ENCODE results near the gene MEF2D.

The MEF2D gene

DNA sequence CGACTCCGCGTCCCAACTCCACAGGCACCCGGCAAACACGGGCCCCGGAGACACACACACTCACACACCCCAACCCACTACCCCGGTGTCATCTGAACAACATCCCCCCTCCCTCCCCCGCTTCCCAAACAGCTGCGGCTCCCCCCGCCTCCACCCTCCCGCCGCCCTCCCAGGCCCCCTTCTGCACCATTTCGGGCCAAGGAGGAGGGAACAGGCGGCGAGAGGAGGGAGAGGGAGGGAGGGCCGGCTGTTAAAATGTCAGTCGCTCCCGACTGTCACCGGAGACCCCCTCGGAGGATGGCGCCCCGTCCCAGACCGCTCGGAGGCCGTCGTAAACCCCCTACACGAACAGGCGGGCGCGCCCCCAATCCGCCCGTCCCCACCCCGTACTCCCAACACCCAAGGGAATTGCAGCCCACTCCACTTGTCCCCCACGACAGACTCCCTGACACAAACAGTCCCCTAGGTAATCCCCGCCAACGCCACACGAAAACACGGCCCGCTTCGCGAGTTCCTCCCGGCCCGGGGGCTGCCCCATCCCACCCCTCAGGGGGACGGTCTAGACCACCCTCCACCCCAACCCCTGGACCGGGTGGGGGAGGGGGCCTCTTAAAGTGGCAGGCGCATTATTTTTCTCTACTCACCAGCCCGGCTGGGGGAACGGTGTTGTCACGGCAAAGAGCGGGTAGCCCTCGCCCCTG is 583 bp downstream of the MEF2D start:
- peak; percentile 37 for DNase-seq

DNA sequence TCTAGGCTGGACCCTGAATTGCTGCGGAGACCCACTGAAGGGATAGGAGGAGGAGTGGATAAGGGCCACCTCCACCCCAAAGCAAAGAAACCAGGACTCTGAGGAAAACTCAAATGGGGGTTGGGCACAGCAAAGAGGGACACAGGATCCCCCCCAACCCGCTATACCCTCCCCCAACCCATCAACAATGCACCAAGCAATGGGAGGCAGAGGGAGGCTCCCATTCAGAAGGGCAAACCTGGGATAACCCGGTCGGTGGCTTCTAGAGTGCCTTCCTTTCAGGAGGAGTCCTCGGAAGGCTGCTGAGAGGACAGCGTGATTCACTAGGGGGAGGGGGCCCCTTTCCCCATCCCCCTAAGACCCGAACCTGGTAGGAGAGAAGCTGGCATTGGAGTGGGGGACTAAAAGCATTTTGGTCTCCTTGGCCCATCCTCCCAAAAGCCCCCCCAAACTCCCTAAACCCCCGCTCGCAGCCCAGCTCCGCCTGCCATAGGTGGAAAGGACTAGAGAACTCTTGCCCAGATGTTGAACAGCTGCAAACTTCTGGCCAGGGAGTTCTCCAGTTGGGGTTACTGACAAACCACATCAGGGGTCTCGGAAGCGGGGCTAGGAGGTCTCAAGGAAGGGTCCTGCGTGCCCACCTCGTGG is 1.3 kb downstream of the MEF2D start:
- DNase-seq: no peak

DNA sequence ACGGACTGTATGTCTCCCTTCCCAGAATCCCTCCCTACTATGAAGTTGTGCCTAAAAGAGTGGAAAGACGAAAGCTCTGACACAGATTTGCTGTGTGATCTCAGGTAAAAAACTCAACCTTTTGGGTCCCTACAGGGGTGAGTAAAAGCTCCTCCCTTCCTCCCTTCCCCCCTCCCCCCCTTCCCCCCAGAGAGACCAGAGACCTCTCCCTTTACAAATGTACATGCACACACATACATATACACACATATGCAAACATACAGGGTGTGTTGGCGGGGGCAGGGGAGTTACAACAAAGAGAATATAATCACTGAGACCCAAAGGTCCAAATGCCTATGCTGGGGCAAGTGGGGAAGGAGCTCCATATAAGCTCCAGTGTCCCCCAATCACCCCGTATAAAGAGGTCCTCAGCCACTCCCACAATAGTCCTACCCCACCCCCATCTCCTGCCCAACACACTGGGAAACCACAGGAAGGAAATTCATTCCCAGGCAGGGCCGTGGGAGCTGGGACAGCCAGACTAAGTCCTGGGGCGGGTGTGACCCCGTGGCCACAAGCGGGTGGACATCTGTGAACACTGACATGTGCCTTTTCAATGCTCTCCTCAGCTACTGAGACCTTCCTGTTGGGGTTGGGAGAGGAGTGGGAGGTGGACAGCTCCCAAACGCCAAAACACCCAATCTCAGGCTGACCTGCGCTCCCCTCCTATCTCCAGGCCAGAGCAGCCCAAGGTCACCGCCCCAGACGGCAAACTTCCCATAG is 2.0 kb downstream of the MEF2D start:
- DNase-seq: no peak

DNA sequence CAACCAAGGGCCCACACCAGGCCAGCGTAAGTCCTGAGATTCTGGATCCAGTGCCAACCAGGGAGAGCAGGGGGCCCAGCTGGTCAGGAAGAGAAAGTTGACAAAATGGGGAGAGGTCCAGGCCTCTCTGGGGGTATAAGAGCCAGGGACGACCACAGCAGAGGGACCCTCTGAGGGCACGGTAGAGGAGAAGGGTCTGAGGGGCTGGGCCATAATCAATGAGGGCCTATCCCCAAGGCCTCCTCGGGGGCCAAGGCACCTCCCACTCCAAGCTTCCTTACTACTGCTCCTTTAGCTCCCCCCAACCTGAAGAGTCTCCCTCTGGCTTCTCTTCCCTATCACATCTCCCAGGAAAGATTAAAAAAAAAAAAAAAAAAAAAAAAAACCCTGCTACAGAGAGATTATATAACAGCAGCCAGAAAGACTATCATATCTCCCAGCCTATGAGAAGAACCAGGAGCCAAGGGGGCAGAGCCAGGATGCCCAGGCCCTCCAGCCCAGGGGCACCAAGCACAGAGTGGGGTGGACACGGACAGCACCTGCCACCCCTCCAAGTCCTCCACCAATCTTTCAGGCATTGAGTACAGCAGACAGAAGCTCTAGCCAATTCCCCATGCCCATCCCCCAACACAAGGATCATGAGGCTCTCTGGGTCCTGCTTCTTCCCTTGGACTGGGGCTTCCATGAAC is 2.7 kb downstream of the MEF2D start:
- DNase-seq: no peak

DNA sequence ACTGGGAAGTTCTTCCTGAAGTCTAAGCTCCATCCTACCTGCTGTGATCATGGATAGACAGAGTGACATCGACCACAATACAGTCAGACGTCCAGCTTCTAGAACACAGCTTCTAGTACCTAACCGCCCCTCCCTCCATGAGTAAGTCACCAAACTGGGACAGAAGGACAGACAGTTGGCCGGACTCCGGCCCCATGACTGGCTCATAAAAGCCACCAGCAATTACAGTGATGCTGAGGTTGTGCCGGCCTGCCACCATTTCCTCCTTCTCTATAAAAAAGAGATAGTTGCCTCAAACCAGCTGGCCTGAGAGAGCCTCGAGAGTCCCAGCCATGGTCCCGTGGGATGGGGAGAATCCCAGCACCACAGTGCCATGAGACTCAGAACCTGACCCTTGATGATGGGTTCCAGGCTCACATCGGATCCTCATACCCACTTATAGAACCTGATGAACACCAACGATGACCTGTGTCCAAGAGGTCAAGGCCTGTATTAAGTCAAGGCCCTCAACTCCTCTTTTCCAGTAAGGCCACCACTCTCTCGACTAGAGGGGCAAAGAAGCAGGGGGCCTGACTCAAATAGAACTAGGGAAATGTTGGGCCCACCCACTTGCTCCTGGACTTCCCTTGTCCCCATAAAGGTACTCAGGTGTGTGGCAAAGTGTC is 3.4 kb downstream of the MEF2D start:
- DNase-seq: no peak

DNA sequence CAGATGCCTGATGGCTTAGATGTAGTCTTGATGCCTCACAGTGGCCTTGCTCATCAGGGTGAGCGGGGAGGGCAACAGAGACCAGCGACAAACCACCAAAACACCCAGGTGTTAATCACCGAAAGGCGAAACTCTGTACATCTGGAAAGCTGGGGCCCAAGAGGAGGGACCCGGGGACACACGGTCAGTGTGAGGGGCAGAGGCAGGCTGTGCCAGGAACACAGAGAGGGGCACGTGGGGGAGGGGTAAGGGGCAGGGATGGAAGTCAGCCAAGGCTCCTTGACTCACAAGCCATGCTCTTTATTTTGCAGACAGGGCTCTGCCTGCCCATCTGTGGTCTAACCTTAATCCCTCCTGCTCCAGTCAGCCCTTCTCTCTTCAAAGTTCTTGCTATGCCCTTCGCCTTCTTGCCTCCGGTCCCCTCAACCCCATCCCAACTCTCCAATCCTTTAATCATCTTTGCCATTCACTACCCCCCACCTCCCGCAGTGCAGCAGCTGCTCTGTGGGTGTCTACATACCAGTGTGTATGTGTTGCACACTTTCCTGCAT is 4.3 kb downstream of the MEF2D start:
- no peak for DNase-seq

DNA sequence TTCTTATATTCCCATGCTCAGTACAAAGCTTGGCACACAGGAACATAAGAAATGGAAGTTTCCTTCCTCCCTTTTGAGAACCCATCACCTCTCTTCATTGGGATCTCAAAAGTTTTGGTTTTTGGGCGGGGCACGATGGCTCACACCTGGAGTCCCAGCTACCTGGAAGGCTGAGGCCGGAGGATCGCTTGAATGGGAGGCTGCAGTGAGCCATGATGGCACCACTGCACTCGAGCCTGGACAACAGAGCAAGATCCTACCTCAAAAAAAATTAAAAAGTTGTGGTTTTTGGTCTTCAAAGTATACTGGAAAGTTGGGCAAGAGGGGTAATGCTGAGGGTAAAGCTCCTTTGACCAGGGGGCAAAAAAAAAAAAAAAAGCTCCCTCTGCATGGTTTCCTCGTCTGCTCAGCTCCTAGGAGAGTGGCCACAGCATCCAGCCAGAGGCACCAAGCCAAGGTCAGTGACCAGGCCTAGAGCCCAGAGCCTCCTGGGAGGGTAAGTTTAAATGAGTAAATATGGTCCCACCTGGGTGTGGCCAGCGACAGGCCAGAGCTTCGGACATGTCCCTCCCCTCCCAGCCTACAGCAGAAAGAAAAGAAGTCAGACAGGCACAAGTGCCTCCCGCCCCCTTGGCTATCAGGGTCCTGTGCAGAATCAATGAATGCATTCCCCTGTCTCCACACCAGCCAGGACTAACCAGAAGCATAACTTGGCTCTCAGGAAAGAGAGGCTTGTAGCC is 5.0 kb downstream of the MEF2D start:
- no peak for DNase-seq

DNA sequence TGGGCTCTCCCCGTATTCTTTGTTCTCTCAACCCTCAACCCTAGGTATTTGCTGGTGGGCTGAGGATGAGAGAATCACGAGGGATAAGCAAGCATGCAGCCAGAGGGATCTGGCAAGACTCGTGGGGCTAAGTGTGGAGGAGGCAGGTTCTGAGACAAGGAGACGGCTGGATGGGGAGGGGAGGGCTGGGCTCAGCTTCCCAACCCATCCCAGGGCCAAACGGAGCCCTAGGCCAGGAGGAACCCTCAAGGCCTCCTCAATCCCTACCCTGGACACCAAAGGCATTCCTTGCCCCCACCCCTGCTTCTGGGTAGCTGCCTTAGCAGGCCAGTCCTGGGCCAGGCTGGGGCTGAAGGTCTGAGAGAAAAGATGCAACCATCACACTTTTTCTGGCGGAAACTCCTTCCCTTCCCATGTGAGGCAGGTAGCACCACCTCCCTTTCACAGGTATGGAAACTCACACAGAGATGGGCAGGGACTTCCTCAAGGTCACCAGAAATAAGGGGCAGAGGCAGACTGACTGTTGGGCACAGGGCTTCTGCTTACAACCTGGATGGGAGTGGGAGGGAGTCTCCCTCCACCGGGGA is 6.2 kb downstream of the MEF2D start:
- DNase-seq: no peak

DNA sequence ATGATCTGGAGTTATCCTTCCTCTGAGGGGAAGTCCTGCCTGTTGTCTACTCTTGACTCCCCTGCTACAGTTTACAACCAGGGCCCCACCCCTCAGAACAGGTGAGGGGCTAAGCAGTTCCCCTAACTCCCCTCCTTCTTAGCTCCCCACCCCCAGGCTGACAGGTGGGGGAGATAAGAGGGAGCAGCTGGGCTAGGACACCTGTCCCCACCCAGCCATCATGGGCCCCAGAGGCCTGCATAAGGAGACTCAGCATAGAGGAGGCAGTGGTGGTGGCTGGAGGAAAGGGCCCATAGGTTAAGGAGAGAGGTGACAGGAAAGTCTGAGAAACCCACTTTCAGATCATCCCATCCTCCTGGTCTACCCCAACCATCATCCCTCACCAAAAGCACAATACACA is 6.8 kb downstream of the MEF2D start:
- DNase-seq: no peak

DNA sequence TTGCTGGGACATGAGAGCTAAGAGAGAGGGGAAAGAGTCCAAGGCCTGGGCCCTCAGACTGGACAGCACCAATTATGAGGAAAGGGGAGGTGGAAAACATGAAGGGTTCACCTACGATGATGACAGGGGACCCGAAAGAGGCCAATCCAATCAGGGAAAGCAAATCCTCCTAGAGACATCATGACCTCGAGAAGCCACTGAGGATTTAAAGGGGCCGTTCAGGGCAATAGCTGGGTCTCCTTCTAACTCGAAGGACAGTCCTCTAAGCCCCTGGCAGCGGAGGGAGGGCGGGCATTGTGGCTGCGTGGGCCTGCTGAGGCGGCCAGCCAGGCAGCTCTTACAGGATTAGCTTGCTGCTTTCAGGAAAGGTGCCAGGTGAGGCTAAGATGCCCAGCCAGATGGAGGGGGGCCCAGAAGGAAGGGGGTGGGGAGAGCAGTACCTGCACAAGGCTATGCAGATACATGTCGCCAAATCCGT is 7.4 kb downstream of the MEF2D start:
- DNase-seq: no peak

DNA sequence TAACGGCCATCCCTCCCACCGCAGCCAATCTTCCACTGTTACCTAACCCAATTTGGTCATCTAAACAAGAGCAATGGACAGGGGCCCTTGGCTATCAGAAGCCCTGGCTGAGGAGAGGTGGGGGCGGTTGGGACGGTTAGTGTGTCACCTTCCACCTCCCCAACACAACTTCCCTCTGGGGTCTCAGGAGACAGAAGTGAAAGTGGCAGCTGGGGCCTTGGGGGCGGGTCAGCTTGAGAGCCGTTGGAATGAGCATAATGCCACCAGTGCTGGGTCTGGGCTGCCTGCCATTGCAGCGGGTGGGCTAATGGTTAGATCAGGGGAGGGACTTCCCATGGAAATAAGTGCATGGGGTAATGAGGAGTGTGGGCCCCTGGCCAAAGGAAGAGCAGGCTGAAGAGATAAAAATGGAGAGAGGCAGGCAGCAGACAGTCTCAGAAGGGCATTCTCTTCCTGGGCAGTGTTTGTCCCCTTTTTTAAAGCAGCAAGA is 7.9 kb downstream of the MEF2D start:
- peak; percentile 75 for DNase-seq

DNA sequence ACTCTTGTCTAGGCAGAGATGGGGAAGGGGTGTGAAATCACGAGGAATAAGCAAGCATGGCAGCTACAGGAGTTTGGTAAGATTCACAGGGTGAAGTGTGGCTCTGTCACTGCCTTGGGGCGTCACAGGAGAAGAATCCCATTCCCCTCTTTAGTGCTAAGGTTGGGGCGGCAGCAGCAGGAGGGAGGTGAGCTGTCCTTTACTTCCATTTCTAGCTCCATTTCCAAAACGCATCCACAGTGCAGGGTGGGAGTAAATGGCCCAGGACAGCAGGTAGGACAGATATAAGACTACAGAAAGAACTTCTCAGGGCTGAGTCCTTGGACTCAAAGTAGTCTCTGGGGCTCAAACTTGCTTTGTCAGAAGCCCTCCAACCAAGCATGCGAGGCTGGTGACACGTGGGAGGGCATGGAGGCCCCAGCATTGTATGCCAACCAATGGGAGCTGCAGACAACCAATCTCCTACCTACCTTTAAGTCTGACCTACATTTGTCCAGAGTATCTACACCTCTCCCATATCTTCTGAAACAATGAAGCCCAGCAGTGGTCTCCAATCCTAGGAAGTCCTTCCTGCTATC is 8.5 kb downstream of the MEF2D start:
- DNase-seq: no peak

DNA sequence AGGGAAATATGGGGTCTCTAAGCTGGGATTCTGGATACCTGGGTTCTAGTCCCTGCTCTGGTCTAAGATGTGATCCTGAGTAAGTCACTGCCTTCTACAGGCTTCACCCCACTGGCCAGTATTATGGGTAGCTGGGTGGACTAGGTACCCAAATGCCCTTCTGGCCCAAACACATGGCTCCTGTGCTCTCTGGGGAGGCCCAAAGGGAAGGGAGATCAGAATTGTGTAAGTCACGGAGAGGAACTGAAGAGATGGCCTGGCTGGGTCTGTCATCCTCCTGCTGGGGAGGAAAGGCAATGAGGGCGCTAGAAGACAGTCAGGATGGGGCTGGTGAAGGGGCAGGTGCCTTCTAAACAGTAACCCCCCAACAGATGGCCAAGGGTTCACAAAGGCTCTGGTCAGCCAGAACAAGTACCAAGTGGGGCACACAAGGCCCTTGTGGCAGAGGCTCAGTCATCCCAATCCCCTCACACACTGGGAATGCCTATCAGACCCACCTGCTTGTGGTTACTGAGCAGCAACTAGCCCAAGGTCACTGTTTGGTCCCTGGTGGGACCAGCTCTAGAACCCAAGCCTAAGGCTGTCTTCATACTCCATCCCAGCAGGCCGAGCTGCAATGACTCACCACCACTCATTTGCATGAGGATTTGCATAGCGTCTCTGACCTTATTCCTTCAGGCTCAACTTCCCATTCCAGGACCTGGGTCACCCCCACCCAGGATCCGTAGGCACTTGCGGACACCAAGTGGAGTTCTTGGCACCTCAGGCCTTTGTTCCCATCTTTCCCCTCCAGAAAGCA is 9.2 kb downstream of the MEF2D start:
- DNase-seq: no peak

DNA sequence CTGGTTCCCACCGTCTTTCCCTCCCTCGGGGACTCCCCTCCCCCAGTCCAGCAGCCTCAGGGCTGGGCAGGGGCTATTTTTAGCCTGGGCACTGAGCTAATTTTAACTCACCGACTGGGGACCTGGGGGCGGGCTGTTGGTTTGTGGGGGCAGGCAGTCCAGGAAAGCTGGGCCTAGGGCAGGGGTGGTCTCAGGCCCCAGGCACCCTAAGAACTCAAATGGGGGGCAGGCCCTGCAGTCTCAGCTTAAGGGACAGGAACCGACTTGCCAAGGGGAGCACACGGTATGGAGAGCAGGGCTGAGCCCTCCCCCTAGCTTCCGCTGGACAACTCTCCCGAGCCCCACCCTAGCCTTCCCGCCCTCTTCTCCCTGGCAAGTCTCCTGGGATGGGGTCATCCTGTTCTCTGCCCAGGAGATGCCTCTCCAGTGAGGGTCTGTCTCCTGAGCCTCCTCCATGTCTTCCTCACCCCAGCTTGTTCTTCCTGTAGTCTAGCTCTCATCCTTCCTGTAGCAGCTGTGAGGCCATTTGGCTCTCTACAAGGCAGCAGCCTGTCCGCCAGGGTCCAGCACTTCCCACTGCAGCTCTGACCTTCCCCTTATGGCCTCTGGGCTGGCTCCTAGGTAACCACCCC is 10.1 kb downstream of the MEF2D start:
- no peak for DNase-seq

DNA sequence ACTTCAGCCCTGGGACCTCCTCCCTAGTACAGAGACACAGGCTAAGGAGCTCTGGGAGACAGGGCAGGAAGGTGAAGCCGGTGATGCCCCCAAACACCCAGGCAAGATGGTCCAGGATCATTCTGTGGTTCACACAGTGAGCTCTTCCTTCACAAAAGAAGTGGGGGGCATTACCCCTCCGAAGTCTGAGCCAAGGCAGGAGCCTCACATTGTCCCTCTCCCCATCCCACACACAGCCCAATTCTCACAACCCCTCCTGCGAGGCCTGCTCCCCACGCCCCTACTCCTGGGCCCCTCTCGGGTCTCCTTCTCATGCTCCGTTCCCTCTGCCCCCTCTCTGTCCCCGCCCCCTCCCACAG is 10.7 kb downstream of the MEF2D start:
- DNase-seq: no peak

DNA sequence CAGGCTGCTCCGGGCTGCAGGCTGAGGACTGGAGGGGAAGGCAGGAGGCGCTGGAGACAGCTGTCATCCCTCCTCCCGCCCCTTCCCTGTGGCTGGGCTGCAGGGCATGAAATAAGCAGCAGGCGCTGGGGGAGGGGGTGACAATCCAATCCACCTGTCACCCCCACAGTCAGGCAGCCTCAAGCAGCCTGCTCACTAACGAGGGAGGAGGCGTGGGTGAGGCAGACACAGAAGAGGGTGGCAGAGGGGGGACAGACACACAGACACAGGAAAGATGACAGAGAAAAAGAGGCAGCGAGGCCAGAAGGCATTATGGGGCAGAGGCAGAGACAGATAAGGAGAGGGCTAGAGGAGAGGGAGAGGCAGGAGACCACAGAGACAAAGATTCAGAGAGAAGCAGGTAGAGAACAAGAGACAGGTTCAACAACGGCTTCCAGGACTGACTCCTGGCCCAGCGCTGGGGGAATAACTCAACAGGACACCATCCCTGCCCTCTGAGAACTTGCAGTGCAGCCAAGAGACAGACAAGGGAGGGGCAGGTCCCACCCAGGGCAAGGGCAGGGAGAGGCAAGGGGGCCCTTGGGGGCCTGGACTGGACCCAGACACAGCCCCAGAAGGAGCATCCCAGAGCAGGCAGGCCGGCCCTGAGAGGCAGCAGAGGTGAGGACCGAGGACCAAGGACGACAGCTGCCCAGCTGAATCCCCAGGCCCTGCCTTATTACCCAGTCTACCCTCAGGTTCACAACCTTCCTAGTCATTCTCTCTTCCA is 11.2 kb downstream of the MEF2D start:
- DNase-seq: peak; percentile 82

DNA sequence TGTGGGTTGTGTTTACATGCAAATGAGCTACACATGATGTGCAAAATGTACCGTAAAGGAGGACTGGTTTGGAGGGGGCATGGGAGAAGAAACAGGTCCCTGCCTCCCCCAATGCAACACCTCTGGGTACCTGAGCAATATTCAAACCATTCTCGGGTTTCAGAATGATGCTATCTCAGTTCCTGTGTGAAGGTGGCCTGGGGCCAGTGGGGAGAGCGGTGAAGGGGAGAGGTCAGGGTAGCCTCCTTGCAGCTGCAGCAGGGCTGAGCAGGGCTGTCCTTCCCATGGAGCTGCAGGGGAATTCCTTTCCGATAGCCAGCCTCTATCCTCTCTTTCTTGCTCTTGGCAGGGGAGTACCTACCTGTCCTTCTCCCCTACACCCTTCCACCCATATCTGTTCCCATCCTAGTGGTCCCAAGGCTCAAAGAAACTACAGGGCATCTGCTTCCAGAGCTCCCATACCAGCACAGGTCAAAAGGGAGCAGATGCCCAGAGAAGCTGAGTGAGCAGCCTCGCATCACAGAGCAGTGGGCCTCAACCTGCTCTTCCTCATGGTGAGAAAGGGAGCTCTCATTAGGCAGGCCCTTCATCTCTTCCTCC is 11.9 kb downstream of the MEF2D start:
- DNase-seq: no peak

DNA sequence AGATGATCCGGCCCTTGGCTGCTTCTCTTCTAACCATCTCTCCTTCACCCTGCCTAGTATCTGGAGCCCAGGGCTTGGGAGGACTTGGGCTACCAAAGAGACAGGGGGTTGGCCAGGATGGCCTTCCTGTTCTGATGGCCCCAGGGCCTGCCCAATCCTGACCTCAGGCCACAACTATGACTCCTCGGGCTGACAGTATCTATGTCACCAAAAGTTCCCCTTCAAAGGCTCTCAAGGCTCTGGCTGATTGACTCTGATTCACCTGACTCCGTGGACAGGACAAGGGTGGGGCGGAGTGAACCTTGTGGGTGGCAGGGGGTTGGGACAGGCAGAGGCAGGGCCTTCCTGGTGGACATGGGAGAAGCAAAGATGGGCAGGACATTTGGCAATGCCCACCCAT is 12.7 kb downstream of the MEF2D start:
- DNase-seq: no peak
